ENCODE data around the gene TNS3.
A peak's percentile ranks its signal among the peaks of the same experiment; 100 is the strongest.

The TNS3 gene

GRCh38 chr7:47357863-47358262 lies 224.0 kb downstream of the TNS3 start:
- no peak for DNase-seq

GRCh38 chr7:47357361-47357760 lies 224.6 kb downstream of the TNS3 start:
- no peak for DNase-seq

- no peak for DNase-seq
Measured at GRCh38 chr7:47356261-47356660, 225.7 kb downstream of the TNS3 start.

GRCh38 chr7:47355684-47356083 lies 226.2 kb downstream of the TNS3 start:
- DNase-seq, result no peak

GRCh38 chr7:47354831-47355541 lies 226.9 kb downstream of the TNS3 start:
- DNase-seq, result no peak

- no peak for DNase-seq
Measured at GRCh38 chr7:47354071-47354470, 227.8 kb downstream of the TNS3 start.

- no peak for DNase-seq
Measured at GRCh38 chr7:47352394-47352968, 229.4 kb downstream of the TNS3 start.

- no peak for DNase-seq
Measured at GRCh38 chr7:47351233-47352154, 230.4 kb downstream of the TNS3 start.

- no peak for DNase-seq
Measured at GRCh38 chr7:47350425-47350824, 231.5 kb downstream of the TNS3 start.

- DNase-seq, result no peak
Measured at GRCh38 chr7:47349401-47349800, 232.5 kb downstream of the TNS3 start.

- DNase-seq, result no peak
Measured at GRCh38 chr7:47347816-47348385, 234.0 kb downstream of the TNS3 start.

GRCh38 chr7:47347346-47347745 lies 234.6 kb downstream of the TNS3 start:
- no peak for DNase-seq

GRCh38 chr7:47346377-47346914 lies 235.5 kb downstream of the TNS3 start:
- DNase-seq, result no peak

GRCh38 chr7:47345857-47346298 lies 236.0 kb downstream of the TNS3 start:
- DNase-seq, result no peak

- DNase-seq, result no peak
Measured at GRCh38 chr7:47344171-47344955, 237.5 kb downstream of the TNS3 start.

- DNase-seq, result no peak
Measured at GRCh38 chr7:47343061-47343455, 238.9 kb downstream of the TNS3 start.

GRCh38 chr7:47342296-47343060 lies 239.4 kb downstream of the TNS3 start:
- no peak for DNase-seq

GRCh38 chr7:47340517-47340916 lies 241.4 kb downstream of the TNS3 start:
- peak; percentile 10 to 63 for DNase-seq

GRCh38 chr7:47338026-47338425 lies 243.9 kb downstream of the TNS3 start:
- no peak for DNase-seq

GRCh38 chr7:47337531-47337930 lies 244.4 kb downstream of the TNS3 start:
- no peak for DNase-seq

All from inflammatory macrophage treated with lipopolysaccharide for 1 hour (primary cell).